ENCODE measurements around the gene KRTAP10-3.
"Not testable (repeated sequence)": the region's sequence is repeated elsewhere in the genome, so short reads cannot be mapped to it uniquely, and the experiment has no call there.

KRTAP10-3 gene

GRCh38 chr21:44583800-44584147 is 25.2 kb upstream of the KRTAP10-3 start:
- DNase-seq (ENCODE audit: low read depth), result no peak
- no peak overlapping the region for H3K4me3 ChIP-seq (replicated peaks; ENCODE audit: low read depth, low read length)
- no peak for TF ChIP-seq CTCF (IDR thresholded peaks at IDR 0.05; ENCODE audit: low read length, missing control alignments)

- H3K4me3 ChIP-seq (replicated peaks; ENCODE audit: low read depth, low read length), result no peak overlapping the region
- no peak for TF ChIP-seq CTCF (IDR thresholded peaks at IDR 0.05; ENCODE audit: low read length, missing control alignments)
- no peak for DNase-seq (ENCODE audit: low read depth)
Measured at GRCh38 chr21:44583089-44583799, 24.6 kb upstream of the KRTAP10-3 start.

GRCh38 chr21:44582055-44582454 is 23.5 kb upstream of the KRTAP10-3 start:
- no peak for TF ChIP-seq CTCF (IDR thresholded peaks at IDR 0.05; ENCODE audit: low read length, missing control alignments)
- H3K4me3 ChIP-seq (replicated peaks; ENCODE audit: low read depth, low read length), result no peak overlapping the region
- no peak for DNase-seq (ENCODE audit: low read depth)

GRCh38 chr21:44581158-44581557 is 22.6 kb upstream of the KRTAP10-3 start:
- no peak for DNase-seq (ENCODE audit: low read depth)
- no peak for TF ChIP-seq CTCF (IDR thresholded peaks at IDR 0.05; ENCODE audit: low read length, missing control alignments)

GRCh38 chr21:44580231-44580821 is 21.7 kb upstream of the KRTAP10-3 start, which contains the start of gene KRTAP10-5:
KRTAP10-5 (minus strand) TSS chr21:44580604; CDS start chr21:44580578, 26 bp downstream.
- H3K4me3 ChIP-seq (replicated peaks; ENCODE audit: low read depth, low read length); DNase-seq (ENCODE audit: low read depth): not testable (repeated sequence)

More at GRCh38 chr21:44581158-44581557, 22.6 kb upstream of the KRTAP10-3 start:
- no peak overlapping the region for H3K4me3 ChIP-seq (replicated peaks; ENCODE audit: low read depth, low read length)

GRCh38 chr21:44579833-44580144 is 21.2 kb upstream of the KRTAP10-3 start:
- H3K4me3 ChIP-seq (replicated peaks; ENCODE audit: low read depth, low read length), result no peak overlapping the region

More at GRCh38 chr21:44579833-44580144, 21.2 kb upstream of the KRTAP10-3 start:
- DNase-seq (ENCODE audit: low read depth), result no peak
- no peak for TF ChIP-seq CTCF (IDR thresholded peaks at IDR 0.05; ENCODE audit: low read length, missing control alignments)

All from fibroblast of pulmonary artery (primary cell).